ENCODE data around the gene TDRD10.

DNA sequence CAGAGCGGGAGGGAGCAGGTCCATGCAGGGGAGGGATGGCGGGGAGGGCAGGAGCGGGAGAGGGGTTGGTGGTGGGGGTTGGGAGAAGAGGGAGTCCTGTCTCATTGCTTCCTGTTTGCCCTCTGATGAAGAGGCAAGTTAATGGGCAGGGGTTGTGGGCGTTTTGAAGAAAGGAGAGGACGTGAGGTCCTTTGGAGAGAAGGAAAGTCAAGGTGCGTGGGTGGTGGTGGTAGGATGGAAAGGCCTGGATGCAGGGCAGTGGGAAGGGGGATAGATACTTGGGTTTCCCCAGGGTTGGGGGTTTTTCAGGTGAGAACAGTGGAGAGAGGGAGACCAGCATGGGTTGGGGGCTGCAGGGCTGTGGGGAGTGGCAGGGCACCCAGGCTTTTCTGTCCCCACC, 39.2 kb downstream of the TDRD10 start:
- TF ChIP-seq, protein P1, sequence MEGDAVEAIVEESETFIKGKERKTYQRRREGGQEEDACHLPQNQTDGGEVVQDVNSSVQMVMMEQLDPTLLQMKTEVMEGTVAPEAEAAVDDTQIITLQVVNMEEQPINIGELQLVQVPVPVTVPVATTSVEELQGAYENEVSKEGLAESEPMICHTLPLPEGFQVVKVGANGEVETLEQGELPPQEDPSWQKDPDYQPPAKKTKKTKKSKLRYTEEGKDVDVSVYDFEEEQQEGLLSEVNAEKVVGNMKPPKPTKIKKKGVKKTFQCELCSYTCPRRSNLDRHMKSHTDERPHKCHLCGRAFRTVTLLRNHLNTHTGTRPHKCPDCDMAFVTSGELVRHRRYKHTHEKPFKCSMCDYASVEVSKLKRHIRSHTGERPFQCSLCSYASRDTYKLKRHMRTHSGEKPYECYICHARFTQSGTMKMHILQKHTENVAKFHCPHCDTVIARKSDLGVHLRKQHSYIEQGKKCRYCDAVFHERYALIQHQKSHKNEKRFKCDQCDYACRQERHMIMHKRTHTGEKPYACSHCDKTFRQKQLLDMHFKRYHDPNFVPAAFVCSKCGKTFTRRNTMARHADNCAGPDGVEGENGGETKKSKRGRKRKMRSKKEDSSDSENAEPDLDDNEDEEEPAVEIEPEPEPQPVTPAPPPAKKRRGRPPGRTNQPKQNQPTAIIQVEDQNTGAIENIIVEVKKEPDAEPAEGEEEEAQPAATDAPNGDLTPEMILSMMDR (IDR thresholded peaks at IDR 0.05; ENCODE audit: low read length), result no peak
- TF ChIP-seq EZH2 (optimal IDR thresholded peaks at IDR 0.05; ENCODE audit: low read depth, low read length) (no peak), EZH2phosphoT487 (IDR thresholded peaks at IDR 0.05; ENCODE audit: low read length) (no peak)

Data from MM.1S (cell line).